WERI-Rb-1 (cell line): ENCODE data around the gene SLC38A1.

Experiments
- DNase-seq: peaks from one replicate; pipeline ENCODE4 v3.0.0-alpha.2; 2020
- H3K27ac ChIP-seq: fragments of 250-450 bp; sonication (Bioruptor Pico); 2 replicates; pipeline ENCODE4 v1.5.1; 2020; ENCODE audit warnings: mild to moderate bottlenecking, moderate library complexity
- H3K27me3 ChIP-seq: fragments of 250-450 bp; sonication (Bioruptor Pico); 2 replicates; pipeline ENCODE4 v1.5.1; 2021; ENCODE audit warnings: mild to moderate bottlenecking, low read depth, moderate library complexity; ENCODE audit not compliant: insufficient read depth, severe bottlenecking
- H3K36me3 ChIP-seq: fragments of 250-450 bp; sonication (Bioruptor Pico); 2 replicates; pipeline ENCODE4 v1.5.1; 2020; ENCODE audit warnings: mild to moderate bottlenecking, moderate library complexity
- H3K4me3 ChIP-seq: 2 replicates; pipeline ENCODE4 v1.5.1; 2011; ENCODE audit warnings: low read depth, mild to moderate bottlenecking, control low read depth, low read length
- H3K9me3 ChIP-seq: fragments of 250-450 bp; sonication (Bioruptor Pico); 2 replicates; pipeline ENCODE4 v1.5.1; 2021; ENCODE audit warnings: mild to moderate bottlenecking, moderate library complexity; ENCODE audit not compliant: severe bottlenecking
- CTCF ChIP-seq: IDR thresholded peaks from 2 replicates; pipeline ENCODE4 v1.5.1; 2011; ENCODE audit warnings: low read depth, mild to moderate bottlenecking, control low read depth, inconsistent platforms, low read length

The SLC38A1 gene

GRCh38 chr12:46212108-46212982 is 56.5 kb downstream of the SLC38A1 start:
- no peaks in the 10 kb centered on the region for H3K27me3 ChIP-seq
- no peaks in the 10 kb centered on the region for H3K9me3 ChIP-seq
- no peak for DNase-seq
- TF ChIP-seq CTCF = no peak
- H3K27ac ChIP-seq = no peak overlapping the region
- no peak overlapping the region for H3K4me3 ChIP-seq
- peaks cover 40% of the 10 kb centered on the region for H3K36me3 ChIP-seq

GRCh38 chr12:46210873-46211439 is 57.9 kb downstream of the SLC38A1 start:
- TF ChIP-seq CTCF = no peak
- no peak for DNase-seq
- Histone ChIP-seq H3K27ac (no peak overlapping the region), H3K9me3 (no peaks in the 10 kb centered on the region), H3K36me3 (peaks cover 52% of the 10 kb centered on the region), H3K27me3 (no peaks in the 10 kb centered on the region), H3K4me3 (no peak overlapping the region)

GRCh38 chr12:46209914-46210872 is 58.6 kb downstream of the SLC38A1 start:
- TF ChIP-seq CTCF = no peak
- H3K36me3 ChIP-seq = peaks cover 60% of the 10 kb centered on the region
- DNase-seq = no peak
- H3K27me3 ChIP-seq = no peaks in the 10 kb centered on the region
- no peaks in the 10 kb centered on the region for H3K9me3 ChIP-seq
- no peak overlapping the region for H3K4me3 ChIP-seq
- H3K27ac ChIP-seq = no peak overlapping the region

- Histone ChIP-seq H3K27ac (no peak overlapping the region), H3K4me3 (no peak overlapping the region), H3K36me3 (peaks cover 69% of the 10 kb centered on the region), H3K9me3 (no peaks in the 10 kb centered on the region), H3K27me3 (no peaks in the 10 kb centered on the region)
- DNase-seq = no peak
- no peak for TF ChIP-seq CTCF
Observed at GRCh38 chr12:46209170-46209569, 59.7 kb downstream of the SLC38A1 start.

- Histone ChIP-seq H3K4me3 (no peak overlapping the region), H3K36me3 (peaks cover 69% of the 10 kb centered on the region), H3K9me3 (no peaks in the 10 kb centered on the region), H3K27me3 (no peaks in the 10 kb centered on the region), H3K27ac (no peak overlapping the region)
- TF ChIP-seq CTCF = no peak
- DNase-seq = no peak
Observed at GRCh38 chr12:46208370-46208769, 60.5 kb downstream of the SLC38A1 start.
